Measurements from ENCODE around the gene ACO2. TPM values are rescaled to one million over a fixed set of nuclear protein-coding genes. Genes with fewer than 3 reads are reported as not detected.

ACO2 gene
- total and polyA plus RNA-seq, 10 of the 15 experiments (the other 5 are each of a cell fraction or from before 2014, with no cell fraction given) = 21.4 to 214 (median 88.5) TPM

DNA sequence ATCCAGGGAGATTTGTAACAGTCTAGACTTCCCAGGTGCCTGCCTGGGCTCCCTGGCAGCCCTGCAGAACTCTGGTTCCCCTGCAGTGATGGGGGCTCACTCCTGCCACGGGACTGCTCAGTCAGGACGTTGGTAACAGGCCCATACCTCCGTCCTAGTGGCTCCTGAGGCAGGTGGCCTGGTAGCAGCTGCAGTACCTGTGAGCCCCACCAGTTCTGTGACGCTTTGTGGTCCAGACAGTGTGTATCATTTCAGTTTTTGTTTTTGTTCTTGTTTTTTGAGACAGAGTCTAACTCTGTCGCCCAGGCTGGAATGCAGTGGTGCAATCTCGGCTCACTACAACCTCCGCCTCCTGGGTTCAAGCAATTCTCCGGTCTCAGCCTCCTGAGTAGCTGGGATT is 47.5 kb downstream of the ACO2 start (continued):
- TF ChIP-seq SMAD1 (IDR thresholded peaks at IDR 0.05; ENCODE audit: low read depth, partially characterized antibody) (no peak), DPF2 (IDR thresholded peaks at IDR 0.05) (no peak), GABPA (IDR thresholded peaks at IDR 0.05; ENCODE audit: low read depth) (no peak), RAD51 (IDR thresholded peaks at IDR 0.05) (no peak), BCL11A (IDR thresholded peaks at IDR 0.05; ENCODE audit: low read depth, low read length) (no peak), SMAD5 (IDR thresholded peaks at IDR 0.05; ENCODE audit: low read depth) (no peak)

DNA sequence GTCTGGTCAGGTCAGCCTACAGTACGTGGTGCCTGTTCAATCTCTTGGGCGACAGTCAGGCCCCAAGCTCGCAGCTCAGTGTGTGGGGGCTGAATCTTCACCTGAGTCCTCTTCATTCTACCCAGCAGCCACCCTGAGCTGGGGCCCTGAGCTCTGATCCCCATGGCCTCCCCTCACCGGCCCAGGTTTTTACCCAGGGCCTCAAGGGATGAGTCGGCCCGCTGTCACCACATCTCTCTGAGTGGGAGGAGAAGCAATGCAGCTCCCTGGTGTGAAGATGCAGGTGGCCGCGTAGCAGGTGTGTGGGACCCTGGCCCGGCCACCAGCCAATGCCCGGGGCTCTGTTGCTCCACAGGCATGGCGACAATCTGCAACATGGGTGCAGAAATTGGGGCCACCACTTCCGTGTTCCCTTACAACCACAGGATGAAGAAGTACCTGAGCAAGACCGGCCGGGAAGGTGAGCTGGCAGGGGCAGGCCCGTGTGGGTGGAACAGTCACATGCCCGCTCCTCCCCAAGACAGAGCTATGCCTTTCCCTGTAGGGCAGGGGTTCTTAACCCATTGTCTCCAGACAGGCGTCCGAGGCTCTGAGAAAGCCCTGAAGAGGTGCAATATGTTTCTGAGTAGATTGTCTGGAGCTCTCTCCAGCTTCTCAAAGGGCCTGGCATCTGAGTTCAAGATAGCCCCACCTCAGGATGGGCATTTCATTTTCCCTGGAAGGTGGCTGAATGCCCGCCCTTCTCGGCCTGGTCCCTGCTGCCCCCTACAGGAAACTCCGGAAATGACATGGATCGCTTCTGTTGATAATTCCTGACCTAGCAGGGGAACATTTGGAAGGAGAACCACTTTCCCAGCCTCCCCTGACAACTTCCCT is 48.5 kb downstream of the ACO2 start:
- H4K20me1 ChIP-seq (ENCODE audit: control insufficient read depth, insufficient read depth) = no peaks in the 10 kb centered on the region
- no TSS peak for BruUV-seq (replicated peaks)
- FAIRE-seq = peak; percentile 69
- H3K27ac ChIP-seq (ENCODE audit: control insufficient read depth, insufficient read depth) = no peak overlapping the region
- H3K36me3 ChIP-seq (ENCODE audit: control insufficient read depth in 2 of 2, insufficient read depth in 2 of 2, low read length in 1 of 2) = peaks cover 21 to 55% of the 10 kb centered on the region in 2 experiments
- H3K9me3 ChIP-seq (replicated peaks; ENCODE audit: control insufficient read depth, insufficient read depth, low read length) = no peaks in the 10 kb centered on the region
- CTCF ChIA-PET = interaction anchor here (0.6 to 6.2 kb wide), 30 partner anchors 10 to 595 kb away, joined by 3 to 141 read pairs (median 4); partner anchors contain the start of genes ACO2, PHF5A, PMM1 and POLR3H
- no peaks in the 10 kb centered on the region for H3K79me2 ChIP-seq (ENCODE audit: control insufficient read depth, insufficient read depth, low read length)
- RAD21 ChIA-PET (ENCODE audit: unreplicated experiment) = interaction anchor here (0.6 to 4.9 kb wide), 9 partner anchors 10 to 136 kb away, joined by 3 to 67 read pairs (median 4); partner anchors contain the start of genes ACO2, PHF5A and TEF
- H3K4me2 ChIP-seq (ENCODE audit: control insufficient read depth, insufficient read depth) = no peak overlapping the region
- no peak overlapping the region for H2AFZ ChIP-seq (ENCODE audit: control insufficient read depth, low read depth, low read length)
- H3K27me3 ChIP-seq (replicated peaks in 1 of 2; ENCODE audit: control insufficient read depth in 2 of 2, insufficient read depth in 2 of 2, low read length in 1 of 2) = no peaks in the 10 kb centered on the region
- ATAC-seq = peak; percentile 51
- intact Hi-C loops (cut with micrococcal nuclease; ENCODE audit: unreplicated experiment) = loop anchor here (1.0 kb wide), 1 partner anchor 114 kb away; no protein-coding TSS in a partner anchor
- 44% methylated on average over 22 of the region's 22 CpGs for WGBS (ENCODE audit: insufficient coverage, insufficient replicate concordance, low lambda C conversion rate, missing lambda C conversion rate)
- DNase-seq (ENCODE audit: low read depth, low spot score) = no peak
- SMC1A ChIA-PET (ENCODE audit: uncharacterized antibody, unreplicated experiment) = interaction anchor here (0.9 to 4.7 kb wide), 8 partner anchors 12 to 114 kb away, joined by 3 to 57 read pairs (median 4); partner anchors contain the start of genes ACO2 and PHF5A
- POLR2A ChIA-PET = interaction anchor here (0.6 kb wide), 1 partner anchor 40 kb away, joined by 3 read pairs; no protein-coding TSS in a partner anchor
- no peaks in the 10 kb centered on the region for H3K4me1 ChIP-seq (ENCODE audit: control insufficient read depth, insufficient read depth, low read length)
- no peak overlapping the region for H3K9ac ChIP-seq (ENCODE audit: control insufficient read depth, insufficient read depth, low read length)
- in situ Hi-C loops (cut with MboI) = loop anchor here (5.0 kb wide), 1 partner anchor 115 kb away; no protein-coding TSS in a partner anchor
- H3K4me3 ChIP-seq = no peak overlapping the region
- TF ChIP-seq, protein P1, sequence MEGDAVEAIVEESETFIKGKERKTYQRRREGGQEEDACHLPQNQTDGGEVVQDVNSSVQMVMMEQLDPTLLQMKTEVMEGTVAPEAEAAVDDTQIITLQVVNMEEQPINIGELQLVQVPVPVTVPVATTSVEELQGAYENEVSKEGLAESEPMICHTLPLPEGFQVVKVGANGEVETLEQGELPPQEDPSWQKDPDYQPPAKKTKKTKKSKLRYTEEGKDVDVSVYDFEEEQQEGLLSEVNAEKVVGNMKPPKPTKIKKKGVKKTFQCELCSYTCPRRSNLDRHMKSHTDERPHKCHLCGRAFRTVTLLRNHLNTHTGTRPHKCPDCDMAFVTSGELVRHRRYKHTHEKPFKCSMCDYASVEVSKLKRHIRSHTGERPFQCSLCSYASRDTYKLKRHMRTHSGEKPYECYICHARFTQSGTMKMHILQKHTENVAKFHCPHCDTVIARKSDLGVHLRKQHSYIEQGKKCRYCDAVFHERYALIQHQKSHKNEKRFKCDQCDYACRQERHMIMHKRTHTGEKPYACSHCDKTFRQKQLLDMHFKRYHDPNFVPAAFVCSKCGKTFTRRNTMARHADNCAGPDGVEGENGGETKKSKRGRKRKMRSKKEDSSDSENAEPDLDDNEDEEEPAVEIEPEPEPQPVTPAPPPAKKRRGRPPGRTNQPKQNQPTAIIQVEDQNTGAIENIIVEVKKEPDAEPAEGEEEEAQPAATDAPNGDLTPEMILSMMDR (IDR thresholded peaks at IDR 0.05 in 2 of 3, conservative IDR thresholded peaks at IDR 0.05 in 1 of 3; ENCODE audit: control insufficient read depth in 2 of 3, extremely low read depth in 1 of 3, insufficient read depth in 1 of 3, low read depth in 3 of 3, low read length in 3 of 3) = peak; percentile 72 to 81 (median 81)
- TF ChIP-seq GATAD2B (conservative IDR thresholded peaks at IDR 0.05; ENCODE audit: low read depth) (no peak), PML (IDR thresholded peaks at IDR 0.05; ENCODE audit: low read length) (no peak), IKZF1 (conservative IDR thresholded peaks at IDR 0.05) (peak; percentile 42; the same call in 1 of the 2 replicates), CHD2 (IDR thresholded peaks at IDR 0.05; ENCODE audit: borderline replicate concordance, low read depth, low read length) (no peak), SMC3 (IDR thresholded peaks at IDR 0.05; ENCODE audit: borderline replicate concordance, low read length) (peak; percentile 62), SREBF2 (IDR thresholded peaks at IDR 0.05; ENCODE audit: low read length) (no peak)
- TF ChIP-seq, protein P2, sequence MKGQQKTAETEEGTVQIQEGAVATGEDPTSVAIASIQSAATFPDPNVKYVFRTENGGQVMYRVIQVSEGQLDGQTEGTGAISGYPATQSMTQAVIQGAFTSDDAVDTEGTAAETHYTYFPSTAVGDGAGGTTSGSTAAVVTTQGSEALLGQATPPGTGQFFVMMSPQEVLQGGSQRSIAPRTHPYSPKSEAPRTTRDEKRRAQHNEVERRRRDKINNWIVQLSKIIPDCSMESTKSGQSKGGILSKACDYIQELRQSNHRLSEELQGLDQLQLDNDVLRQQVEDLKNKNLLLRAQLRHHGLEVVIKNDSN (IDR thresholded peaks at IDR 0.05; ENCODE audit: borderline replicate concordance, extremely low read length, insufficient read depth, low read depth, low read length) = no peak
- TF ChIP-seq, protein P3, sequence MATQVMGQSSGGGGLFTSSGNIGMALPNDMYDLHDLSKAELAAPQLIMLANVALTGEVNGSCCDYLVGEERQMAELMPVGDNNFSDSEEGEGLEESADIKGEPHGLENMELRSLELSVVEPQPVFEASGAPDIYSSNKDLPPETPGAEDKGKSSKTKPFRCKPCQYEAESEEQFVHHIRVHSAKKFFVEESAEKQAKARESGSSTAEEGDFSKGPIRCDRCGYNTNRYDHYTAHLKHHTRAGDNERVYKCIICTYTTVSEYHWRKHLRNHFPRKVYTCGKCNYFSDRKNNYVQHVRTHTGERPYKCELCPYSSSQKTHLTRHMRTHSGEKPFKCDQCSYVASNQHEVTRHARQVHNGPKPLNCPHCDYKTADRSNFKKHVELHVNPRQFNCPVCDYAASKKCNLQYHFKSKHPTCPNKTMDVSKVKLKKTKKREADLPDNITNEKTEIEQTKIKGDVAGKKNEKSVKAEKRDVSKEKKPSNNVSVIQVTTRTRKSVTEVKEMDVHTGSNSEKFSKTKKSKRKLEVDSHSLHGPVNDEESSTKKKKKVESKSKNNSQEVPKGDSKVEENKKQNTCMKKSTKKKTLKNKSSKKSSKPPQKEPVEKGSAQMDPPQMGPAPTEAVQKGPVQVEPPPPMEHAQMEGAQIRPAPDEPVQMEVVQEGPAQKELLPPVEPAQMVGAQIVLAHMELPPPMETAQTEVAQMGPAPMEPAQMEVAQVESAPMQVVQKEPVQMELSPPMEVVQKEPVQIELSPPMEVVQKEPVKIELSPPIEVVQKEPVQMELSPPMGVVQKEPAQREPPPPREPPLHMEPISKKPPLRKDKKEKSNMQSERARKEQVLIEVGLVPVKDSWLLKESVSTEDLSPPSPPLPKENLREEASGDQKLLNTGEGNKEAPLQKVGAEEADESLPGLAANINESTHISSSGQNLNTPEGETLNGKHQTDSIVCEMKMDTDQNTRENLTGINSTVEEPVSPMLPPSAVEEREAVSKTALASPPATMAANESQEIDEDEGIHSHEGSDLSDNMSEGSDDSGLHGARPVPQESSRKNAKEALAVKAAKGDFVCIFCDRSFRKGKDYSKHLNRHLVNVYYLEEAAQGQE (IDR thresholded peaks at IDR 0.05; ENCODE audit: low read depth, low read length) = no peak

Data from GM12878 (cell line).